Bronchus fibroblast of lung (primary cell): ENCODE results near the gene CALR3. TPM values are rescaled to one million over a fixed set of nuclear protein-coding genes. Genes with fewer than 3 reads are reported as not detected.

ENCODE experiments used
- total RNA-seq: library from RNA; depleted of rRNA; stranded (reverse); fragments of >200 nt; gene quantifications from 2 replicates; pipeline ENCODE4 v1.2.3, GENCODE V29; 2015

CALR3 gene
- total RNA-seq = not detected in 2 replicates

GRCh38 chr19:16495982-16496612, at the start of gene CALR3, which contains the start of gene C19orf44:
Gene CALR3, minus strand, starts transcription at chr19:16496167. Its CDS starts 38 bp downstream, at chr19:16496129.
Gene C19orf44, plus strand, starts transcription at chr19:16496394. Its CDS starts 4,399 bp downstream, at chr19:16500793.

DNA sequence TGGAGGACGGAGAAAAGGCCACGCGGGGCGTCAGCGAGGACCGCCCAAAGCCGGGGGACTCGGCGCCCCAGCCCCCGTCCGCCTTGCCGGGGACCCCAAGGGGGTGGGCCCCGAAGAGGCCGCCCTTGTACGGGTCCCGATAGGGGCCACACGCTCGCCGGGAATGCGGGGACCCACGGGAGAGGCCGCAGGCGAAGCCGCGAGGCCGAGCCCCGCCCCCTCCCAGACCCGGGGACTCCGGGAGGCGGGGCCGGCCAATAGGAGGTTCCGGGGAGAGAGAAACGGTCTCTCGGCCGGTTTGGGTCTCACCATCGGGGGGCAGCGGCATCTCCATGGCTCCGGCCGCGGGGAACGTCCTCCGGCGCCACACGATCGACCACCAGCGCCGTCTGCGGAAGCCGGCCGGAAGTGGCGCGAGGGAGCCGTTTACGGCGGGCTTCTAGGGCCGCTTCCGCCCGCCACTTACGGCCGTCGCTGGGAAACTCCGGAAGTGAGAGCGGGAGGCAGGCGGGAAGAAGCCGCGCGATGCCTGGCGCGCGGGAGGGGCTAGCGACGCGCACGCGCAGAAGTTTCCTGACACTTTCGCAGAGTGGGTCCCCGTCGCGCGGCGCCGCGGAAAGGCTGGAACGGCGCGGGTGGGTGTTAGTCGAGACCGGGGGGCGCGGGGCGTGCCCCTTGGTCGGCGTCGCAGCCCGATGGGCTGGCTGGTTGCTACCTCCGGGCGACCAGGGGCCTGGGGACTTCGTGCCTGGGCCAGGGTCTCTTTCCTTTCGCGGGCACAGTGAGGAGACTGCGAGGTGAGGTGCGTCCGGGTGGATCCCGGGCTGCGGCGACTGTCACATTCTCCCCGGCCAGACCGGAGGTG, 46.3 kb upstream of the CALR3 start, which contains the start of gene CHERP:
CHERP (minus strand) TSS at position 393 of the 865 bp plus-strand sequence; CDS start at position 334, 59 bp downstream.

Other genes starting within 250 kb of the CALR3 start
- 0.74 and 2.7 TPM in 2 replicates for gene KLF2, start 171.3 kb downstream of the CALR3 start, total RNA-seq
- gene EPS15L1, start 24.2 kb downstream of the CALR3 start, total RNA-seq = 6.2 and 8.8 TPM in 2 replicates
- gene C19orf44, start 227 bp upstream of the CALR3 start, total RNA-seq = 2.4 TPM in 2 replicates
- gene CHERP, start 46.3 kb upstream of the CALR3 start, total RNA-seq = 5.5 and 6.1 TPM in 2 replicates
- gene SLC35E1, start 76.2 kb upstream of the CALR3 start, total RNA-seq = 30.6 and 33.1 TPM in 2 replicates
- gene MED26, start 132.0 kb upstream of the CALR3 start, total RNA-seq = 5.4 and 7.1 TPM in 2 replicates
- 69.4 and 70.1 TPM in 2 replicates for gene SMIM7, start 164.0 kb upstream of the CALR3 start, total RNA-seq
- gene TMEM38A, start 165.0 kb upstream of the CALR3 start, total RNA-seq = 0.34 and 0.74 TPM in 2 replicates
- gene NWD1, start 223.7 kb upstream of the CALR3 start, total RNA-seq = not detected in 2 replicates